BJ (cell line): ENCODE measurements around the gene NECAP2. TPM values are rescaled to one million over a fixed set of nuclear protein-coding genes. Genes with fewer than 3 reads are reported as not detected.

ENCODE experiments used
- CTCF ChIA-PET: fragments of 350-600 bp; formaldehyde crosslinking; extraction: SDS; loops from one replicate; lab custom pipeline; 2021; ENCODE audit warnings: antibody characterized with exemption, inconsistent platforms; lab: Yijun Ruan, JAX
- POLR2A ChIA-PET: fragments of 300-600 bp; sonication (Branson Sonifier 250); formaldehyde crosslinking; extraction: SDS; loops from one replicate; lab custom pipeline; 2021; ENCODE audit warnings: antibody characterized with exemption; lab: Charles Lee
- DNase-seq: peaks from one replicate; pipeline ENCODE4 v3.0.0-alpha.2; 2011; ENCODE audit warnings: low read depth
- H3K27me3 ChIP-seq: 2 replicates; pipeline ENCODE4 v1.6.0; 2011; ENCODE audit warnings: low read length; ENCODE audit not compliant: control insufficient read depth, insufficient read depth
- H3K36me3 ChIP-seq: 2 replicates; pipeline ENCODE4 v1.5.1; 2011; ENCODE audit warnings: low read length; ENCODE audit not compliant: control insufficient read depth, insufficient read depth
- H3K4me3 ChIP-seq: 2 replicates; pipeline ENCODE4 v1.5.1; 2011; ENCODE audit warnings: low read depth, mild to moderate bottlenecking, control low read depth, low read length
- CTCF ChIP-seq: IDR thresholded peaks from 2 replicates; pipeline ENCODE4 v1.5.1; 2011; ENCODE audit warnings: low read depth, mild to moderate bottlenecking, control low read depth, inconsistent platforms, low read length, moderate library complexity; ENCODE audit not compliant: insufficient read depth
- polyA plus RNA-seq: library from polyadenylated mRNA; depleted of rRNA; stranded (reverse); fragments of >200 nt; gene quantifications from 2 replicates; pipeline ENCODE4 v1.2.3, GENCODE V29; 2011

NECAP2 gene
- polyA plus RNA-seq, 1 experiment, result 111 TPM

GRCh38 chr1:16405441-16405840, 35.1 kb upstream of the NECAP2 start:
- ChIA-PET POLR2A (no interaction called here), CTCF (no interaction called here)
- no peak overlapping the region for H3K4me3 ChIP-seq
- DNase-seq, result no peak
- no peaks in the 10 kb centered on the region; the same call in 1 of the 2 replicates for H3K36me3 ChIP-seq
- H3K27me3 ChIP-seq, result 0 out of 2 replicates have a peak, but pooled peaks cover 2% of the 10 kb centered on the region
- no peak for TF ChIP-seq CTCF

- POLR2A ChIA-PET, result no interaction called here
- 0 out of 2 replicates have a peak, but pooled peaks cover 2% of the 10 kb centered on the region for H3K27me3 ChIP-seq
Measured at GRCh38 chr1:16406868-16407267, 33.7 kb upstream of the NECAP2 start.

GRCh38 chr1:16409536-16410152, 30.9 kb upstream of the NECAP2 start:
- Histone ChIP-seq H3K27me3 (0 out of 2 replicates have a peak, but pooled peaks cover 2% of the 10 kb centered on the region), H3K4me3 (no peak overlapping the region), H3K36me3 (no peaks in the 10 kb centered on the region)
- POLR2A ChIA-PET, result no interaction called here
- CTCF ChIA-PET, result no interaction called here
- DNase-seq, result no peak
- TF ChIP-seq CTCF, result no peak

More at GRCh38 chr1:16406868-16407267, 33.7 kb upstream of the NECAP2 start:
- H3K4me3 ChIP-seq, result no peak overlapping the region
- H3K36me3 ChIP-seq, result no peaks in the 10 kb centered on the region
- CTCF ChIA-PET, result no interaction called here
- DNase-seq, result no peak
- TF ChIP-seq CTCF, result no peak

- H3K36me3 ChIP-seq, result no peaks in the 10 kb centered on the region
- DNase-seq, result no peak
- TF ChIP-seq CTCF, result no peak
- H3K27me3 ChIP-seq, result 0 out of 2 replicates have a peak, but pooled peaks cover 2% of the 10 kb centered on the region
- CTCF ChIA-PET, result no interaction called here
- POLR2A ChIA-PET, result no interaction called here
- H3K4me3 ChIP-seq, result no peak overlapping the region
Measured at GRCh38 chr1:16410803-16411202, 29.7 kb upstream of the NECAP2 start.

- no peaks in the 10 kb centered on the region for H3K36me3 ChIP-seq
- ChIA-PET POLR2A (no interaction called here), CTCF (interaction anchor here (1.0 kb wide), 1 partner anchor 28 kb away, joined by 3 read pairs; the partner anchor contains the start of gene NECAP2)
- DNase-seq, result no peak
- H3K27me3 ChIP-seq, result 0 out of 2 replicates have a peak, but pooled peaks cover 2% of the 10 kb centered on the region
- H3K4me3 ChIP-seq, result no peak overlapping the region
- no peak for TF ChIP-seq CTCF
Measured at GRCh38 chr1:16413191-16413590, 27.3 kb upstream of the NECAP2 start.
